Astrocyte of the spinal cord (primary cell): ENCODE data around the gene PDZD2.
"Not testable (repeated sequence)": the region's sequence is repeated elsewhere in the genome, so short reads cannot be mapped to it uniquely, and the experiment has no call there.

Experiments
- DNase-seq: peaks from one replicate; pipeline ENCODE4 v3.0.0; 2011; ENCODE audit warnings: low read depth, low spot score
- H3K4me3 ChIP-seq: 2 replicates; pipeline ENCODE4 v1.5.1; 2011; ENCODE audit warnings: low read depth, mild to moderate bottlenecking, low read length, moderate library complexity
- CTCF ChIP-seq: IDR thresholded peaks from 2 replicates; pipeline ENCODE4 v1.5.1; 2012; ENCODE audit warnings: low read depth, mild to moderate bottlenecking, low read length, inconsistent platforms
- in situ Hi-C: cut with HindIII; loops from 2 replicates; pipeline ENCODE4 v1.10.0; 2017; ENCODE audit warnings: low sequenced_read_pairs

PDZD2 gene

GRCh38 chr5:31964007-31964360 is 325.1 kb downstream of the PDZD2 start:
- no peak for DNase-seq
- no peak for TF ChIP-seq CTCF
- in situ Hi-C loops: no loop called here
- H3K4me3 ChIP-seq: no peak overlapping the region

- in situ Hi-C loops: no loop called here
- no peak for DNase-seq
Measured at GRCh38 chr5:31965227-31965626, 326.3 kb downstream of the PDZD2 start.

GRCh38 chr5:31966936-31967335 is 328.0 kb downstream of the PDZD2 start:
- H3K4me3 ChIP-seq: no peak overlapping the region
- no peak for DNase-seq
- in situ Hi-C loops: no loop called here
- TF ChIP-seq CTCF: no peak

More at GRCh38 chr5:31965227-31965626, 326.3 kb downstream of the PDZD2 start:
- TF ChIP-seq CTCF: no peak
- H3K4me3 ChIP-seq: no peak overlapping the region

- H3K4me3 ChIP-seq: no peak overlapping the region
- in situ Hi-C loops: no loop called here
- no peak for TF ChIP-seq CTCF
- no peak for DNase-seq
Measured at GRCh38 chr5:31967461-31967860, 328.5 kb downstream of the PDZD2 start.

GRCh38 chr5:31972558-31972957 is 333.6 kb downstream of the PDZD2 start:
- H3K4me3 ChIP-seq: no peak overlapping the region
- in situ Hi-C loops: no loop called here
- no peak for DNase-seq
- no peak for TF ChIP-seq CTCF

GRCh38 chr5:31975189-31975612 is 336.3 kb downstream of the PDZD2 start:
- in situ Hi-C loops, H3K4me3 ChIP-seq, DNase-seq: not testable (repeated sequence)

GRCh38 chr5:31976169-31976568 is 337.2 kb downstream of the PDZD2 start:
- TF ChIP-seq CTCF: no peak
- H3K4me3 ChIP-seq: no peak overlapping the region
- in situ Hi-C loops: no loop called here
- no peak for DNase-seq
